ENCODE results near the gene SLC39A6. TPM values are rescaled to one million over a fixed set of nuclear protein-coding genes. Genes with fewer than 3 reads are reported as not detected.

SLC39A6 gene
- total and polyA plus RNA-seq, 2 donors (not counting 1 experiment from before 2014, with no cell fraction given) = 8.9 to 19.5 TPM

DNA sequence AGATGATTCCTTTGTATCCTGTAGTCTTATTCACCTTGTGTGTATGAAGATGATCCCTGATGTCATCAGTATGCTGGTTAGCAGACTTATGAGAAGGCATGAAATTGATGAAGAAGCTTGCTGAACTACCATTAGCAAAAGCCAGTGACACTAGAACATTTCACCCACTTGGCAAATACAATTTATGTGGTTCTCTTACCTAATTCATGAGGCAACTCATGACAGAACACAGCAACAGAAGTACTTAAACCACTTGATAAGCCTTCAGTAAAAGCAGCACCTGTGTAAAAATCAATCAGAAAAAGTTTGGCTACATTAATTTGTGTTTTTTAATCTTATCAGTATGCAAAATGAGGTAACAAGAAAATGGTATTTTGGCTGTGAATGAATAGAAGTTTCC lies 16.8 kb downstream of the SLC39A6 start:
- Mint-ChIP-seq H3K27me3 (no peaks in the 10 kb centered on the region), H3K27ac (no peak overlapping the region), H3K4me1 (no peaks in the 10 kb centered on the region), H3K9me3 (ENCODE audit: insufficient read depth) (no peaks in the 10 kb centered on the region), H3K4me3 (no peak overlapping the region)
- ATAC-seq (ENCODE audit: low read depth) (no peak), DNase-seq (no peak)
- Histone ChIP-seq H3K36me3 (replicated peaks in 1 of 2; ENCODE audit: control extremely low read depth in 1 of 2, control insufficient read depth in 1 of 2, extremely low read depth in 1 of 2, insufficient read depth in 2 of 2, low read length in 1 of 2) (peaks cover 0 to 56% of the 10 kb centered on the region in 2 experiments), H3K9me3 (ENCODE audit: control extremely low read depth in 1 of 3, control insufficient read depth in 2 of 3, insufficient read depth in 1 of 3, low read length in 2 of 3) (no peaks in the 10 kb centered on the region), H3K79me2 (ENCODE audit: control insufficient read depth, insufficient read depth, low read length) (no peaks in the 10 kb centered on the region), H3K27me3 (replicated peaks in 1 of 4; ENCODE audit: control extremely low read depth in 1 of 4, control insufficient read depth in 3 of 4, insufficient read depth in 4 of 4, low read length in 3 of 4) (no peaks in the 10 kb centered on the region), H4K20me1 (ENCODE audit: control insufficient read depth, insufficient read depth, low read length, poor library complexity, severe bottlenecking) (no peaks in the 10 kb centered on the region), H3K4me3 (ENCODE audit: control extremely low read depth in 1 of 5, extremely low read depth in 1 of 5, insufficient read depth in 1 of 5, low read depth in 2 of 5, low read length in 4 of 5) (no peak overlapping the region), H3K27ac (ENCODE audit: low read length in 2 of 2) (no peak overlapping the region), H3K4me2 (replicated peaks; ENCODE audit: low read depth, low read length, poor library complexity, severe bottlenecking) (no peak overlapping the region), H3K4me1 (ENCODE audit: control insufficient read depth in 2 of 2, insufficient read depth in 2 of 2, low read length in 2 of 2) (no peaks in the 10 kb centered on the region), H2AFZ (ENCODE audit: insufficient read depth, low read depth, low read length, poor library complexity, severe bottlenecking) (no peak overlapping the region), H3K9ac (ENCODE audit: low read length) (no peak overlapping the region)
- intact Hi-C loops (cut with micrococcal nuclease) = no loop called here
- TF ChIP-seq EZH2 (IDR thresholded peaks at IDR 0.05; ENCODE audit: borderline replicate concordance, insufficient read depth, low read depth, low read length, poor library complexity, severe bottlenecking) = no peak
- TF ChIP-seq, protein P1, sequence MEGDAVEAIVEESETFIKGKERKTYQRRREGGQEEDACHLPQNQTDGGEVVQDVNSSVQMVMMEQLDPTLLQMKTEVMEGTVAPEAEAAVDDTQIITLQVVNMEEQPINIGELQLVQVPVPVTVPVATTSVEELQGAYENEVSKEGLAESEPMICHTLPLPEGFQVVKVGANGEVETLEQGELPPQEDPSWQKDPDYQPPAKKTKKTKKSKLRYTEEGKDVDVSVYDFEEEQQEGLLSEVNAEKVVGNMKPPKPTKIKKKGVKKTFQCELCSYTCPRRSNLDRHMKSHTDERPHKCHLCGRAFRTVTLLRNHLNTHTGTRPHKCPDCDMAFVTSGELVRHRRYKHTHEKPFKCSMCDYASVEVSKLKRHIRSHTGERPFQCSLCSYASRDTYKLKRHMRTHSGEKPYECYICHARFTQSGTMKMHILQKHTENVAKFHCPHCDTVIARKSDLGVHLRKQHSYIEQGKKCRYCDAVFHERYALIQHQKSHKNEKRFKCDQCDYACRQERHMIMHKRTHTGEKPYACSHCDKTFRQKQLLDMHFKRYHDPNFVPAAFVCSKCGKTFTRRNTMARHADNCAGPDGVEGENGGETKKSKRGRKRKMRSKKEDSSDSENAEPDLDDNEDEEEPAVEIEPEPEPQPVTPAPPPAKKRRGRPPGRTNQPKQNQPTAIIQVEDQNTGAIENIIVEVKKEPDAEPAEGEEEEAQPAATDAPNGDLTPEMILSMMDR (IDR thresholded peaks at IDR 0.05) = no peak
- CTCF ChIA-PET = no interaction called here
- POLR2A ChIA-PET = no interaction called here

- H3K4me3 Mint-ChIP-seq = no peak overlapping the region
- H3K27ac Mint-ChIP-seq = no peak overlapping the region
- Histone ChIP-seq H3K27ac (ENCODE audit: low read length in 2 of 2) (no peak overlapping the region), H3K4me1 (ENCODE audit: control insufficient read depth in 2 of 2, insufficient read depth in 2 of 2, low read length in 2 of 2) (no peaks in the 10 kb centered on the region), H3K9ac (ENCODE audit: low read length) (no peak overlapping the region), H3K27me3 (replicated peaks in 1 of 4; ENCODE audit: control extremely low read depth in 1 of 4, control insufficient read depth in 3 of 4, insufficient read depth in 4 of 4, low read length in 3 of 4) (no peaks in the 10 kb centered on the region), H3K79me2 (ENCODE audit: control insufficient read depth, insufficient read depth, low read length) (no peaks in the 10 kb centered on the region), H4K20me1 (ENCODE audit: control insufficient read depth, insufficient read depth, low read length, poor library complexity, severe bottlenecking) (no peaks in the 10 kb centered on the region), H3K4me2 (replicated peaks; ENCODE audit: low read depth, low read length, poor library complexity, severe bottlenecking) (no peak overlapping the region), H3K36me3 (replicated peaks in 1 of 2; ENCODE audit: control extremely low read depth in 1 of 2, control insufficient read depth in 1 of 2, extremely low read depth in 1 of 2, insufficient read depth in 2 of 2, low read length in 1 of 2) (peaks cover 0 to 38% of the 10 kb centered on the region in 2 experiments), H2AFZ (ENCODE audit: insufficient read depth, low read depth, low read length, poor library complexity, severe bottlenecking) (no peak overlapping the region), H3K4me3 (ENCODE audit: control extremely low read depth in 1 of 5, extremely low read depth in 1 of 5, insufficient read depth in 1 of 5, low read depth in 2 of 5, low read length in 4 of 5) (no peak overlapping the region), H3K9me3 (ENCODE audit: control extremely low read depth in 1 of 3, control insufficient read depth in 2 of 3, insufficient read depth in 1 of 3, low read length in 2 of 3) (no peaks in the 10 kb centered on the region)
- no peaks in the 10 kb centered on the region for H3K4me1 Mint-ChIP-seq
- POLR2A ChIA-PET = no interaction called here
- H3K9me3 Mint-ChIP-seq (ENCODE audit: insufficient read depth) = no peaks in the 10 kb centered on the region
- intact Hi-C loops (cut with micrococcal nuclease) = no loop called here
- TF ChIP-seq EZH2 (IDR thresholded peaks at IDR 0.05; ENCODE audit: borderline replicate concordance, insufficient read depth, low read depth, low read length, poor library complexity, severe bottlenecking) = no peak
- TF ChIP-seq, protein P1 (IDR thresholded peaks at IDR 0.05) = no peak
- CTCF ChIA-PET = interaction anchor here (1.5 kb wide), 1 partner anchor 14 kb away, joined by 4 read pairs; no protein-coding TSS in a partner anchor
- WGBS (ENCODE audit: insufficient coverage) = no CpG with 5 or more reads among the region's 1 CpG
- ATAC-seq (ENCODE audit: low read depth) (no peak), DNase-seq (no peak)
- no peaks in the 10 kb centered on the region for H3K27me3 Mint-ChIP-seq
Measured at GRCh38 chr18:36109737-36110136, 19.4 kb downstream of the SLC39A6 start.

Data from B cell (primary cell).